Measurements from ENCODE around the gene SULT6B1. TPM values are rescaled to one million over a fixed set of nuclear protein-coding genes. Genes with fewer than 3 reads are reported as not detected.

SULT6B1 gene
- total RNA-seq, 2 experiments from 2014 or later, result not detected

DNA sequence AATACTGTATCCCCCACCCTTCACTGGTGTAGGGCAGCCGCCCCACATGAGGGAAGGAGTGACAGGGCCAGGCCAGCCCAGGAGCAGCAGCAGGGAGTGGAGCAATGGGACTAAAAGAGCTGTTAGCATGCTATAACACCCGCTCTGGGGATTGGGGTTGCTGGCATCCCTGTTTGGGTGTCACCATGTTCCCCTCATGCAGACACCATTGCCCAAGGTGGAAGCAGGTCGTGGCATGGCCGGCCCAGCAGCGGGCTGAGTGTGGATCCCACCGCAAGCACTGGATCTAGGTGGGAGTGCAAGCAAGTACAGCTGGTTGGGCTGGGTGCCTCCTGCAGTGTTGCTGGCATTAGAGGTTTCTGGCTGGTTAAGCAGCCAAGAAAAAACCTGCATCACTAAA lies 3.3 kb upstream of the SULT6B1 start:
- no peak for DNase-seq
- TF ChIP-seq, protein P1, sequence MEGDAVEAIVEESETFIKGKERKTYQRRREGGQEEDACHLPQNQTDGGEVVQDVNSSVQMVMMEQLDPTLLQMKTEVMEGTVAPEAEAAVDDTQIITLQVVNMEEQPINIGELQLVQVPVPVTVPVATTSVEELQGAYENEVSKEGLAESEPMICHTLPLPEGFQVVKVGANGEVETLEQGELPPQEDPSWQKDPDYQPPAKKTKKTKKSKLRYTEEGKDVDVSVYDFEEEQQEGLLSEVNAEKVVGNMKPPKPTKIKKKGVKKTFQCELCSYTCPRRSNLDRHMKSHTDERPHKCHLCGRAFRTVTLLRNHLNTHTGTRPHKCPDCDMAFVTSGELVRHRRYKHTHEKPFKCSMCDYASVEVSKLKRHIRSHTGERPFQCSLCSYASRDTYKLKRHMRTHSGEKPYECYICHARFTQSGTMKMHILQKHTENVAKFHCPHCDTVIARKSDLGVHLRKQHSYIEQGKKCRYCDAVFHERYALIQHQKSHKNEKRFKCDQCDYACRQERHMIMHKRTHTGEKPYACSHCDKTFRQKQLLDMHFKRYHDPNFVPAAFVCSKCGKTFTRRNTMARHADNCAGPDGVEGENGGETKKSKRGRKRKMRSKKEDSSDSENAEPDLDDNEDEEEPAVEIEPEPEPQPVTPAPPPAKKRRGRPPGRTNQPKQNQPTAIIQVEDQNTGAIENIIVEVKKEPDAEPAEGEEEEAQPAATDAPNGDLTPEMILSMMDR (IDR thresholded peaks at IDR 0.05), result no peak
- intact Hi-C loops (cut with micrococcal nuclease), result no loop called here
- Mint-ChIP-seq H3K4me3 (no peak overlapping the region), H3K27me3 (peaks cover 4% of the 10 kb centered on the region), H3K4me1 (ENCODE audit: low read depth) (peaks cover 3% of the 10 kb centered on the region), H3K9me3 (no peaks in the 10 kb centered on the region), H3K36me3 (ENCODE audit: low read depth) (peaks cover 2% of the 10 kb centered on the region), H3K27ac (no peak overlapping the region)
- CTCF ChIA-PET, result interaction anchor here (2.5 kb wide), 1 partner anchor 23 kb away, joined by 8 read pairs; no protein-coding TSS in a partner anchor
- POLR2A ChIA-PET, result no interaction called here
- no peak for ATAC-seq

DNA sequence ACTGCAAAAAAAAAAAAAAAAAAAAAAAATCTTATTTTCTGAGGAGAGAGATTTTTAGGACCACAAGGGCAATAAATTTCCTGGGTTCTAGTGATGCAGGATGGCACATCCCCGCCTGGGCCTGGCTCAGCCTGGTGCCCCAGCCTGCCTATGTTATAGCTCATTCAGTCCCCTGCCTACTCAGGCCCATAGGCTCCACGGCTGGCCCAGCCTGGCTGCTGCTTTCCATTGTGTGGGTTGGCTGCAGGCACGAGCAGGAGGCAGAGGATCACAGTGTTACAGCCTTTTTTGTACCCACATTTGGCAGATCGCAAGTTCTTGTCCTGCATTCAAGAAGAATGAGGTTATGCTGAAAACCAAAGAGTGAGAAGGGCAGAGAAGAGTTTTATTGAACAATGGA lies 2.8 kb upstream of the SULT6B1 start:
- Mint-ChIP-seq H3K27ac (no peak overlapping the region), H3K27me3 (peaks cover 4% of the 10 kb centered on the region), H3K9me3 (no peaks in the 10 kb centered on the region), H3K36me3 (ENCODE audit: low read depth) (peaks cover under 1% of the 10 kb centered on the region), H3K4me3 (no peak overlapping the region), H3K4me1 (ENCODE audit: low read depth) (peaks cover 2% of the 10 kb centered on the region)
- DNase-seq, result no peak
- POLR2A ChIA-PET, result interaction anchor here (0.6 kb wide), 1 partner anchor 135 kb away, joined by 3 read pairs; no protein-coding TSS in a partner anchor
- CTCF ChIA-PET, result interaction anchor here (2.5 kb wide), 1 partner anchor 23 kb away, joined by 8 read pairs; no protein-coding TSS in a partner anchor
- ATAC-seq, result no peak
- TF ChIP-seq, protein P1 (IDR thresholded peaks at IDR 0.05), result no peak
- intact Hi-C loops (cut with micrococcal nuclease), result no loop called here

DNA sequence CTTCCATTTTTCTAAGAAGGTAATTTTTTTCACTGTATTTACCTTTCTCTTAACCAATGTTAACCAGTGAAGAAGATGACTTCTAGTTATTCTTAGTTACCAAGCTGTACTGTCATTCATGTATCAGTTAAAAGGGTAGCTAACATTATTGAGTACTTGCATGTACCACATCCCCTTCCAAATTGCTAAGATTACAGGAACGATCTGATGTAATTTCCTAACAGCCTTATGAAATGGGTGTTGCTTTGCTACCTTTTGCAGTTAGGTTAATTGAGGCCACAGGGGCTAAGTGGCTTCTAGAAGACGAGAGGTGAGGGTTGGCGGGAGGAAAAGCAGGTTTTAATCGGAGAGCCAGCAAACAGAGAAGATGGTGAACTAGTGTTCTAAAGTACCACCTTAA lies 1.8 kb upstream of the SULT6B1 start:
- no peaks in the 10 kb centered on the region for H3K9me3 Mint-ChIP-seq
- DNase-seq, result no peak
- H3K4me3 Mint-ChIP-seq, result no peak overlapping the region
- CTCF ChIA-PET, result interaction anchor here (1.0 kb wide), 1 partner anchor 22 kb away, joined by 3 read pairs; no protein-coding TSS in a partner anchor
- H3K4me1 Mint-ChIP-seq (ENCODE audit: low read depth), result no peaks in the 10 kb centered on the region
- TF ChIP-seq, protein P1 (IDR thresholded peaks at IDR 0.05), result no peak
- peaks cover 4% of the 10 kb centered on the region for H3K27me3 Mint-ChIP-seq
- intact Hi-C loops (cut with micrococcal nuclease), result no loop called here
- H3K27ac Mint-ChIP-seq, result no peak overlapping the region
- H3K36me3 Mint-ChIP-seq (ENCODE audit: low read depth), result no peaks in the 10 kb centered on the region
- POLR2A ChIA-PET, result interaction anchor here (0.6 to 2.8 kb wide), 2 partner anchors 34 to 108 kb away, joined by 3 to 8 read pairs; partner anchors contain the start of gene EIF2AK2
- no peak for ATAC-seq

DNA sequence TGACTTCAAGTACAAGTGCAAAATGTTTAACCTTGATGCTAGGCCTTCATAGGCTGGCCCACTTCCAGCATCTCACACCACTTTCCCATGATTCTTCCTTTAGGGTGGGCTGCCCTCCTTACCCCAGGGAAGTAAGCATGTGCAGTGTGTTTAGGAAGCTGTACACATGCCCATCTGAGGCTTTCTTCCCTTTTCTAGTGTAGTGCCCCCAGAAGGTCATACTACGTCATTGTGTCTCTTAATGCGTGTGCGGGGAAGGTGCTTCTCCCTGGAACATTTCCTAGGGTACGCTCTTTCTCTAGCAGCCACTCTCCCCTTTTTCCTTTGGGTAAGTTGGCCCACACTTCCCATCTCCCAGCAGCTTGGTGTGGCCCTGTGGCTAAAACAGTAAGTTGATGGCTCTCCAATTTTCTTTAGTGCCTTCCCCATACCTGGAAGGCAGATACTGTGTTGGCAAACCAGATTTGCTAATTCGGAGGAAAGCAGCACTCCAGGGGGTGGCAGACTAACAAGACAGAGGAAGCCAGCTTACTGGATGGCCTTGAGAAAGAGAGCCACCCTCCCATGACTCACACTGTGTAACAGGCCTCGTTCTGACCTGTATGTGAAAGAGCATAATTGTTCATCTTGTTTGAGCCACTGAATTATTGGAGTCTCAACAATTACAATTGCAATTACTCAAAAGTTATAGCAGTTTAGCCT lies 1.1 kb upstream of the SULT6B1 start:
- ChIA-PET POLR2A (interaction anchor here (0.6 to 2.8 kb wide), 2 partner anchors 33 to 108 kb away, joined by 3 to 8 read pairs; partner anchors contain the start of gene EIF2AK2), CTCF (interaction anchor here (0.8 to 1.1 kb wide), 3 partner anchors 9 to 22 kb away, joined by 3 to 4 read pairs (median 3); no protein-coding TSS in a partner anchor)
- intact Hi-C loops (cut with micrococcal nuclease), result no loop called here
- H3K4me3 Mint-ChIP-seq, result no peak overlapping the region
- no peaks in the 10 kb centered on the region for H3K36me3 Mint-ChIP-seq (ENCODE audit: low read depth)
- ATAC-seq (peak; percentile 79), DNase-seq (peak; percentile 26)
- TF ChIP-seq, protein P1 (IDR thresholded peaks at IDR 0.05), result no peak
- H3K27ac Mint-ChIP-seq, result no peak overlapping the region
- no peaks in the 10 kb centered on the region for H3K4me1 Mint-ChIP-seq (ENCODE audit: low read depth)
- H3K27me3 Mint-ChIP-seq, result peaks cover 4% of the 10 kb centered on the region
- H3K9me3 Mint-ChIP-seq, result no peaks in the 10 kb centered on the region

Measured in activated CD8-positive, alpha-beta T cell treated with anti-CD3 and anti-CD28 coated beads for 36 hours (primary cell).